Hindlimb muscle (tissue), 1 donor: ENCODE results near the gene LCP2. TPM values are rescaled to one million over a fixed set of nuclear protein-coding genes. Genes with fewer than 3 reads are reported as not detected.

Experiments
- DNase-seq: peaks from one replicate; pipeline ENCODE4 v3.0.0-alpha.2; 2013
- polyA plus RNA-seq: library from polyadenylated mRNA; unstranded; fragments of 120-200 nt; gene quantifications from one replicate; pipeline ENCODE4 v1.2.1, GENCODE V29; 2013; ENCODE audit not compliant: insufficient read length

LCP2 gene
- polyA plus RNA-seq, 1 donor: 7.4 TPM

DNA sequence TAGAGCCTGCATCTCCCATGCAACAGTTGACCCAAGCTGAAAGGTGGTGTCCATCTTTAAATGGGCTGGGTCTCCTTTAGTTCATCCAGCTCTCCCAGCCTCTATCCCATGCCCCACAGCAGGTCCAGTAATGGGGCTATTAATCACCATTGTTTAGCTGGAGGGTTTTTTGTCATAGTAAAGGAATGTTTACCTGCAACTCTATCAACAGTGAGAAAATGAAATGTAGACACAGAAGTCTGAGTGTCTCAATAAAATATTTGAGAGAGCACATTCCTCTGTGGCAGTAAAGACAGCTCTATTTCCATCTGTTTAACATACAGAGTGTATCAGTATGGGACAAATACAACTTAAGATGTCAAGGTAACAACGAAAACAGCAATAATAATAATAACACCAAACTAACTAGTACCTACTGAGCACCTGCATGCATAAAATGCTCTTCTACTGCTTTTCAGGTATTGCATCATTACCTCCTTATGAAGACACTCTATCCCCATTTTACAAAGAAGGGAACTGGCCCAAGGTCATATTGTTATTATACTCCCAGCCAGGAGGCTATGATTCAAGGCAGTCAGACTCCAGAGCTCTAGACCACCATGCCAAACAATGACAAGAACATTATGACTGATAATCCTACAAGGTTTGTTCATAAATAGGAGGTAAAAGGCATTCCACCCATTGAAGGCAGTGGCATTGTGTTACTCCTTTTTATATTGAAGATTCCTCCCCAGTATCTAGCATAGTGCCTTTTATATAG is 85.8 kb downstream of the LCP2 start:
- DNase-seq: no peak

GRCh38 chr5:170206958-170207357 is 90.6 kb downstream of the LCP2 start:
- DNase-seq: no peak

GRCh38 chr5:170206216-170206615 is 91.4 kb downstream of the LCP2 start:
- DNase-seq: no peak

- no peak for DNase-seq
Measured at GRCh38 chr5:170204202-170204601, 93.4 kb downstream of the LCP2 start.

DNA sequence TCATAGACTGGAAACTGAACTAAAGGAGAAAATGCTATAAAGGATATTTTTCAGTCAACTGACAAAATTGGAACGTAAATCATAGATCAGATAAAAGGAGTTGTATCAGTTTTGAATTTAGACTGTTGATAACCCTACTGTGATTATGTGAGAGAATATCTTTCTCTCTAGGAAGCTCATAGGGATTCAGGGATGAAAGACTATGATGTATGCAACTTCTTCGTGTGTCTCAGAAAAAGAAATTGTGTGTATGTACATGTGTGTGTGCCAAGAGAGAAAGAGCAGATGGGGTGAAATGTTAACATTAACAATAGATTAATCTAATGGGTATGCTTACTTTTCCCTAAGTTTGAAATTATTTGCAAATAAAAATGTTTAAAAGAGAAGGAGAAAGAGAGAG is 95.5 kb downstream of the LCP2 start:
- no peak for DNase-seq

- no peak for DNase-seq
Measured at GRCh38 chr5:170201311-170201710, 96.3 kb downstream of the LCP2 start.

DNA sequence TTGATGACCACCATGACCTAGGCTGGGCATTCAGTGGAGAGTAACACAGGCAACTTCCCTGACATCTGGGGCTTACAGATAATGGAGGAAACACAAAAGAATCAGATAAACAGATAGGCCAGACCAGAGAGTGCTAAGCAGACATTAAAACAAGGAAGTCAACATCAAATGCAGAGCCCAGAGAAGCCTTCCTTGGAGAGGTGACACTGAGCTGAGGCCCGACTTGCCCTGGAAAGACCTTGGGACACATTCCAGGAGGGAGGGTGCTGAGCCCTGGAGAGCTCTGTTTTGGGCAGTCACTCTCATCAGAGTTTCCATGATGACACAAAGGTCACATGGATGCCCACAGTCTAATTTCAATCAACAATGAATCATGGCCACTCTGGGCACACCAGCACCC is 96.7 kb downstream of the LCP2 start:
- DNase-seq: no peak

Other genes with a start within 250 kb of the LCP2 start
- gene FOXI1, start 191.9 kb downstream of the LCP2 start, polyA plus RNA-seq: not detected
- gene C5orf58, start 64.8 kb downstream of the LCP2 start, polyA plus RNA-seq: 0.35 TPM
- gene KCNMB1, start 91.6 kb upstream of the LCP2 start, polyA plus RNA-seq: 0.65 TPM
- gene KCNIP1, start 206.2 kb upstream of the LCP2 start, polyA plus RNA-seq: 1.3 TPM